CD4-positive, alpha-beta T cell treated with Interleukin-6 for 4 hours (primary cell): ENCODE data around the gene SCAMP3.
A peak's percentile ranks its signal among the peaks of the same experiment; 100 is the strongest.

Experiments
- DNase-seq: peaks from one replicate; pipeline ENCODE4 v3.0.0-alpha.2; 2020; ENCODE audit warnings: mixed read lengths

The SCAMP3 gene

GRCh38 chr1:155285063-155285462 is 22.9 kb upstream of the SCAMP3 start:
- no peak for DNase-seq

GRCh38 chr1:155284476-155284875 is 22.3 kb upstream of the SCAMP3 start:
- DNase-seq = no peak

- no peak for DNase-seq
These were observed 20.4 kb upstream of the SCAMP3 start for GRCh38 chr1:155282488-155283091.

GRCh38 chr1:155279268-155279667 is 17.1 kb upstream of the SCAMP3 start:
- DNase-seq = no peak

- no peak for DNase-seq
These were observed 16.6 kb upstream of the SCAMP3 start for GRCh38 chr1:155278689-155279160.

GRCh38 chr1:155277902-155278688 is 15.9 kb upstream of the SCAMP3 start:
- DNase-seq = peak; percentile 72

- peak; percentile 99 for DNase-seq
These were observed 15.1 kb upstream of the SCAMP3 start, which contains the start of gene HCN3 for GRCh38 chr1:155277070-155277901. TSS of gene HCN3 (plus strand) at chr1:155277463. CDS start at chr1:155277591, 128 bp downstream.

GRCh38 chr1:155273343-155274245 is 11.4 kb upstream of the SCAMP3 start, which contains the start of gene CLK2:
TSS of gene CLK2 (minus strand) at chr1:155273504. CDS start at chr1:155270977, 2,527 bp downstream.
- peak; percentile 98 for DNase-seq

- no peak for DNase-seq
These were observed 10.5 kb upstream of the SCAMP3 start for GRCh38 chr1:155272466-155273342.

GRCh38 chr1:155269381-155269780 is 7.2 kb upstream of the SCAMP3 start:
- no peak for DNase-seq

GRCh38 chr1:155268630-155269029 is 6.5 kb upstream of the SCAMP3 start:
- DNase-seq = no peak

GRCh38 chr1:155267373-155267772 is 5.2 kb upstream of the SCAMP3 start:
- no peak for DNase-seq

- no peak for DNase-seq
These were observed 4.4 kb upstream of the SCAMP3 start for GRCh38 chr1:155266553-155266952.

GRCh38 chr1:155263067-155263466 is 907 bp upstream of the SCAMP3 start:
- DNase-seq = no peak

- no peak for DNase-seq
These were observed 688 bp downstream of the SCAMP3 start for GRCh38 chr1:155261493-155261851.

GRCh38 chr1:155260276-155260675 is 1.9 kb downstream of the SCAMP3 start:
- no peak for DNase-seq

GRCh38 chr1:155256058-155256852 is 5.9 kb downstream of the SCAMP3 start:
- no peak for DNase-seq

GRCh38 chr1:155255243-155256007 is 6.7 kb downstream of the SCAMP3 start, which contains the start of gene ENTREP3:
TSS of gene ENTREP3 (minus strand) at chr1:155255483. CDS start at chr1:155254877, 606 bp downstream.
- peak; percentile 82 for DNase-seq

GRCh38 chr1:155254714-155255242 is 7.4 kb downstream of the SCAMP3 start:
- DNase-seq = no peak
